Stimulated activated CD4-positive, alpha-beta T cell treated with anti-CD3 and anti-CD28 coated beads, Interleukin-15, amount 100 ng/mL, for 1 hour (primary cell): Measurements from ENCODE around the gene GLTPD2.

Experiments
- DNase-seq, 2 donors: peaks; one replicate each; pipeline ENCODE4 v3.0.0-alpha.2; 2020; ENCODE audit warnings: low read depth in 1 of 2, low spot score in 1 of 2

Gene GLTPD2

GRCh38 chr17:4771519-4772234 is 17.1 kb upstream of the GLTPD2 start, which contains the start of gene TM4SF5:
TSS of gene TM4SF5 (plus strand) at chr17:4771886. CDS start at chr17:4771923, 37 bp downstream.
- DNase-seq, result no peak

- DNase-seq, result no peak
These were observed 16.5 kb upstream of the GLTPD2 start for GRCh38 chr17:4772235-4772613.

- DNase-seq, result no peak
These were observed 10.6 kb upstream of the GLTPD2 start for GRCh38 chr17:4777969-4778760.

- no peak for DNase-seq
These were observed 8.3 kb upstream of the GLTPD2 start for GRCh38 chr17:4780325-4780955.

GRCh38 chr17:4782652-4783051 is 6.1 kb upstream of the GLTPD2 start:
- no peak for DNase-seq

GRCh38 chr17:4785311-4786105 is 3.3 kb upstream of the GLTPD2 start:
- DNase-seq, result no peak

- no peak for DNase-seq
These were observed 2.7 kb upstream of the GLTPD2 start, which contains the start of gene VMO1 for GRCh38 chr17:4786106-4786511. TSS of gene VMO1 (minus strand) at chr17:4786364. CDS start at chr17:4786352, 12 bp downstream.

GRCh38 chr17:4786516-4786915 is 2.2 kb upstream of the GLTPD2 start:
- DNase-seq, result no peak

GRCh38 chr17:4788159-4788806 is 481 bp upstream of the GLTPD2 start:
- DNase-seq, result no peak

- no peak for DNase-seq
These were observed 862 bp downstream of the GLTPD2 start for GRCh38 chr17:4789701-4789950.

- peak; percentile 61 to 67 for DNase-seq
These were observed 1.4 kb downstream of the GLTPD2 start for GRCh38 chr17:4789951-4790704.

GRCh38 chr17:4790705-4791088 is 1.9 kb downstream of the GLTPD2 start:
- no peak for DNase-seq

GRCh38 chr17:4795168-4795567 is 6.4 kb downstream of the GLTPD2 start:
- DNase-seq, result no peak

- DNase-seq, result peak in 1 of 2 donors; percentile 16
These were observed 7.8 kb downstream of the GLTPD2 start for GRCh38 chr17:4796552-4796920.

GRCh38 chr17:4800462-4801196 is 11.9 kb downstream of the GLTPD2 start:
- DNase-seq, result no peak

- DNase-seq, result no peak
These were observed 13.5 kb downstream of the GLTPD2 start, which contains the start of gene C17orf114 for GRCh38 chr17:4802228-4802627. TSS of gene C17orf114 (minus strand) at chr17:4802328.

GRCh38 chr17:4806456-4806776 is 17.7 kb downstream of the GLTPD2 start:
- no peak for DNase-seq

- peak; percentile 74 to 80 for DNase-seq
These were observed 18.2 kb downstream of the GLTPD2 start, which contains the start of gene PLD2 for GRCh38 chr17:4806777-4807604. TSS of gene PLD2 (plus strand) at chr17:4807152. CDS start at chr17:4807773, 621 bp downstream.
